Stimulated activated CD4-positive, alpha-beta T cell treated with anti-CD3 and anti-CD28 coated beads, TNF-alpha, amount 100 ng/mL, for 1 hour (primary cell): Measurements from ENCODE around the gene DCN.

Experiments used
- DNase-seq, 3 donors: peaks; one replicate each; pipeline ENCODE4 v3.0.0-alpha.2; 2020; ENCODE audit warnings: low read depth in 3 of 3, low spot score in 1 of 3

The DCN gene

GRCh38 chr12:91186156-91186555 is 3.5 kb upstream of the DCN start:
- DNase-seq = no peak

- DNase-seq = no peak
Observed at GRCh38 chr12:91185421-91185820, 2.8 kb upstream of the DCN start.

- no peak for DNase-seq
Observed at GRCh38 chr12:91183551-91183950, 934 bp upstream of the DCN start.

GRCh38 chr12:91180582-91181395 is 1.8 kb downstream of the DCN start:
- no peak for DNase-seq

- no peak for DNase-seq
Observed at GRCh38 chr12:91179966-91180561, 2.6 kb downstream of the DCN start.

- no peak for DNase-seq
Observed at GRCh38 chr12:91179315-91179714, 3.3 kb downstream of the DCN start.

- DNase-seq = no peak
Observed at GRCh38 chr12:91178781-91179180, 3.8 kb downstream of the DCN start.

- DNase-seq = no peak
Observed at GRCh38 chr12:91178139-91178561, 4.5 kb downstream of the DCN start.

- no peak for DNase-seq
Observed at GRCh38 chr12:91177381-91177780, 5.2 kb downstream of the DCN start.

GRCh38 chr12:91176915-91177314 is 5.7 kb downstream of the DCN start:
- no peak for DNase-seq

- DNase-seq = no peak
Observed at GRCh38 chr12:91176358-91176757, 6.3 kb downstream of the DCN start.

GRCh38 chr12:91173124-91173523 is 9.5 kb downstream of the DCN start:
- no peak for DNase-seq

- DNase-seq = no peak
Observed at GRCh38 chr12:91172096-91172495, 10.5 kb downstream of the DCN start.

GRCh38 chr12:91171476-91171875 is 11.1 kb downstream of the DCN start:
- DNase-seq = no peak

GRCh38 chr12:91163116-91163515 is 19.5 kb downstream of the DCN start:
- DNase-seq = no peak

- no peak for DNase-seq
Observed at GRCh38 chr12:91161009-91161408, 21.6 kb downstream of the DCN start.

- no peak for DNase-seq
Observed at GRCh38 chr12:91155990-91156389, 26.6 kb downstream of the DCN start.

GRCh38 chr12:91154131-91154530 is 28.5 kb downstream of the DCN start:
- DNase-seq = no peak

GRCh38 chr12:91144053-91144452 is 38.6 kb downstream of the DCN start:
- no peak for DNase-seq

GRCh38 chr12:91143206-91143605 is 39.4 kb downstream of the DCN start:
- no peak for DNase-seq

GRCh38 chr12:91142221-91142631 is 40.4 kb downstream of the DCN start:
- no peak for DNase-seq

GRCh38 chr12:91140026-91140931 is 42.3 kb downstream of the DCN start:
- DNase-seq = no peak
